SHP77 (cell line): Measurements from ENCODE around the gene MBOAT2.
"Not testable (repeated sequence)": the region's sequence is repeated elsewhere in the genome, so short reads cannot be mapped to it uniquely, and the experiment has no call there.

Experiments
- DNase-seq, 2 experiments: peaks; one replicate each; lab custom pipeline; 2025; lab: John Stamatoyannopoulos, UW

The MBOAT2 gene, protein sequence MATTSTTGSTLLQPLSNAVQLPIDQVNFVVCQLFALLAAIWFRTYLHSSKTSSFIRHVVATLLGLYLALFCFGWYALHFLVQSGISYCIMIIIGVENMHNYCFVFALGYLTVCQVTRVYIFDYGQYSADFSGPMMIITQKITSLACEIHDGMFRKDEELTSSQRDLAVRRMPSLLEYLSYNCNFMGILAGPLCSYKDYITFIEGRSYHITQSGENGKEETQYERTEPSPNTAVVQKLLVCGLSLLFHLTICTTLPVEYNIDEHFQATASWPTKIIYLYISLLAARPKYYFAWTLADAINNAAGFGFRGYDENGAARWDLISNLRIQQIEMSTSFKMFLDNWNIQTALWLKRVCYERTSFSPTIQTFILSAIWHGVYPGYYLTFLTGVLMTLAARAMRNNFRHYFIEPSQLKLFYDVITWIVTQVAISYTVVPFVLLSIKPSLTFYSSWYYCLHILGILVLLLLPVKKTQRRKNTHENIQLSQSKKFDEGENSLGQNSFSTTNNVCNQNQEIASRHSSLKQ

DNA sequence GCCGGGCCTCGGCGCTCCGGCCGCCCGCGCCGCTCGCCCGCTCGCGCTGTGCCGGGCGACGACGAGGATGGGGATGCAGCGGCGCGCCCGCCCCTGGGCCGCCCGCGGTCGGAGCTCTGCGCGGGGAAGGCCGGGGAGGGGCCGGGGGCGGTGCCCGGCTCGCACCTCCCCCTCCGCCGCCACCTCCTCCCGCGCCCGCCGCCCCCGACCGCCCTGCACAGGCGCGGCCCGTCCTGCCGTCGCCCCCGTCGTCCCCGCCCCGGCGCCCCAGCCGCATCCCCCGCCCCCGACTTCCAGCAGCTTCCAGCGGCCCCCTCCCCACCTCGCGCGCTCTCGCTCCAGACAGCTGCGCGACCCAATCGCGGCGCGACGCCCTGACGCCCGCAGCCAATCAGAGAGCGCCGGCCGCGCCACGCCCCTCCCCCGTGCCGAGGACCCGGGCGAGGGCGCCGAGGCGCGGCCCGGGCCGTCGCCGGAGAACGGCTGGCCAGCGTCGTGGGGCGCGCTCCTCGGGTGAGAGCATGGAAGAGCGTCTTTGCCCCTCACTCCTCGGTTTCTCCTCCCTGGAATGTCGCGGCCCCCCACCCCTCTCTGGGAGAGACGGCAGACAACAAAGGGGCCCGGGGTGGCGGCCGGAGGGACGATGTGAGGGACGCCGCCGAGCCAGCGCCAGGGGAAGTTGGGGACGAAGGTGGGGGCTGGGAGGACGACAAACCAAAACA is at the start of gene MBOAT2:
Gene MBOAT2 (minus strand): TSS at position 69 of the 722 bp plus-strand sequence. CDS start 70 bp downstream, outside the sequence.
- peak; percentile 86 to 97 for DNase-seq

DNA sequence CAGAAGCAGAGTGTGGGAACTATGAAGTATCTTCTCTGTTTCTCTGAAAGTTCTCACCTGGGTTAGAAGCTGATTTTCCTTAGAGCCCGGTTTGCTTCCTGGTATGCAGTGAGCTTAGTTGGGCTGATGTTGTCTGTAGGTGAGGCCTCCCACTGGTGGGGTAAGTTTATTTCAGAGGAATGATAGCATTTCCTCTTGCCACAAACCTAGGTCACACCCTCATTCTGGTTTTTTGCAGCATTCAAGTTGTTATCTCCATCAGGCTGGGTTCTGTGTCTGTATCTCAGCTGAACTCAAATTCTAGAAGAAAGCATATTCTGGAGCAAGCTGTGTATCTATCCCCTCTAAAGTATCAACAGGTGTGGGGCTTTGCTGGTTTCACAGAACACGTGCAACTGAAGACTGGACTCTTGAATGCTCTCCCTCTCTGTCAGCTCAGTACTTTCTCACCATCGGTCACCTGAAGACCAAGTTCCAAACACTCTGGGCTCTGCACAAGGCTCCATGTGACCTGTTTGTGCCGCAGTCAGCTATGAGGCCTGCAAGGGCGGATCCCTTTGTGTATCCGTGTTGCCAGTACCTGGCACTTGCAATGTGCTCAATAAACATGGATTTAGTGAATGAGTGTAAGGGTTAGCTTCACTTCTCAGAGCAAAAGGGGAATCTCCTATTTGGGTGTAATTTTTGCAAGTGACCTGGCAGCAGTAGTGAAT is 49.5 kb upstream of the MBOAT2 start:
- no peak for DNase-seq

DNA sequence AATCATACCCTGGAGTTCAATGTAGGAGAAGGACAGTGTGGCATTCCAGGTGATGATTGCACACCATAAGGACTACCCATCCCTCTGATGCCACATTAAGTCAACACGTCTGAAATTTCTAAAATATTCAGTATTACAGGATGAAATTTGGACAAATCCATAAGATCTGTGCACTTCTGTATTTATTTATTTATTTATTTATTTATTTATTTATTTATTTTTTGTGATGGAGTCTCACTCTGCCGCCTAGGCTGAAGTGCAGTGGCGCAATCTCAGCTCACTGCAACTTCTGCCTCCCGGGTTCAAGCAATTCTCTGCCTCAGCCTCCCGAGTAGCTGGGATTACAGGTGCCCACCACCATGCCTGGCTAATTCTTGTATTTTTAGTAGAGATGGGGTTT is 48.0 kb upstream of the MBOAT2 start:
- DNase-seq: not testable (repeated sequence)

DNA sequence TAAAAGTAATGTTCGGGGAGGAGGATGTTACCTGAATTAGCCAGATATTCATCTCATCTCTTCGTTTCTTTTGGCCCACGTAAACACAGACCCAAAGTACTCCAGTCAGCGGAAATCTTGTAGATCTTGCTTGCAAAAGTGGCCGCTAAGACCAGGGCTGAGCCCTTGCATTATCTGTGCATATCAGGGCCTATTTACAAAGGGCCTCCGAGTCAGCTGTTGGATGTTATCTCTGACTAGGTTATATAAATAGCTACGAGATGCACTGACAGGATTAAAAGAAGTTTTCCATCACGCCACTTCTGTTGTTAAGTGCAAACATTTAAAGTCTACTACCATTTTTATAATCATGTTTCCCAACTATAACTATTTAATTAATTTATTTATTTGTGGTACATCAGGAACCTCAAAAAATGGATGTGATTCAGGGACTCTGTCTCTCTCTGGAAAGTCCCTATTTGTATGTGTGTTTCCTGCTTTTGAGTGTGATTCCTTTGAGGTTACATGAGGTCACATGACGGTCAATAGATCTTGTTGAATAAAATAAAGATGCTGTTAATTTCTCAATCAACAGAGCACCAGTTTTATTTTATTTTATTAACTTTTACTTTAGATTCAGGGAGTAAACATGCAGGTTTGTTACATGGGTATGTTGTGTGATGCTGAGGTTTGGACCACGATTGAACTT is 46.8 kb upstream of the MBOAT2 start:
- DNase-seq: no peak

DNA sequence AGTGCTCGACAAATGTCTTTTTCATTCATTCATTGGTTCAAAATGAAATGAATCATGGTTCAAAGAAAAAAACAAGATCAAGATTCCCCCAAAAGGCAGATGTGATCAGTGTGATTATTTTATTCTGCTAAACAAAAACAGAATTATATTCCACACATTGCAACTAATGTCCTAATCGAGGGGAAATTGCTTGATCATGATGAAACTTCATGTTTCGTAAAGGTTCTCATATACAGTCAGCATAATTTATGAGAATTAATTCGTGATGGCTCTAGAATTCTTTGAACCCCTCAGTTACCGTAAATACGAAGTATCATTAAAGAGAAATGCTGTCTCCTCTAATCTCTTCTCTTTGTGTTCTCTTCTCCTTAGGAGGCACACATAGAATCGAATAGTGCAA is 42.1 kb upstream of the MBOAT2 start:
- DNase-seq: no peak

DNA sequence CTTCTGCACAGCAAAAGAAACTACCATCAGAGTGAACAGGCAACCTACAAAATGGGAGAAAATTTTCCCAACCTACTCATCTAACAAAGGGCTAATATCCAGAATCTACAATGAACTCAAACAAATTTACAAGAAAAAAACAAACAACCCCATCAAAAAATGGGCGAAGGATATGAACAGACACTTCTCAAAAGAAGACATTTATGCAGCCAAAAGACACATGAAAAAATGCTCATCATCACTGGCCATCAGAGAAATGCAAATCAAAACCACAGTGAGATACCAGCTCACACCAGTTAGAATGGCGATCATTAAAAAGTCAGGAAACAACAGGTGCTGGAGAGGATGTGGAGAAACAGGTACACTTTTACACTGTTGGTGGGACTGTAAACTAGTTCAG is 40.0 kb upstream of the MBOAT2 start:
- DNase-seq: not testable (repeated sequence)

DNA sequence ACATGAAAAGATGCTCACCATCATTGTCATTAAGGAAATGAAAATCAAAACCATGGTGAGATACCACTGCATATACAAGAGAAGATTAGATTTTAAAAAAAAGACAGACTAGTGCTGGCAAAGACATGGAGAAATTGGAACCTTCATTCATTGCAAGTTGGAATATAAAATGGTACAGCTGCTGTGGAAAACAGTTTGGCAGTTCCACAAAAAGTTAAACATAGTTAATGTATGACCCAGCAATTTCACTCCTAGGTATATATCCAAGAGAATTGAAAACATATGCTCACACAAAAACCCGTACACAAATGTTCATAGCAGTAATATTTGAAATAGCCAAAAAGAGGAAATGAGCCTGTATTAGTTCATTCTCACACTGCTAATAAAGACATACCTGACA is 33.7 kb upstream of the MBOAT2 start:
- DNase-seq: no peak

DNA sequence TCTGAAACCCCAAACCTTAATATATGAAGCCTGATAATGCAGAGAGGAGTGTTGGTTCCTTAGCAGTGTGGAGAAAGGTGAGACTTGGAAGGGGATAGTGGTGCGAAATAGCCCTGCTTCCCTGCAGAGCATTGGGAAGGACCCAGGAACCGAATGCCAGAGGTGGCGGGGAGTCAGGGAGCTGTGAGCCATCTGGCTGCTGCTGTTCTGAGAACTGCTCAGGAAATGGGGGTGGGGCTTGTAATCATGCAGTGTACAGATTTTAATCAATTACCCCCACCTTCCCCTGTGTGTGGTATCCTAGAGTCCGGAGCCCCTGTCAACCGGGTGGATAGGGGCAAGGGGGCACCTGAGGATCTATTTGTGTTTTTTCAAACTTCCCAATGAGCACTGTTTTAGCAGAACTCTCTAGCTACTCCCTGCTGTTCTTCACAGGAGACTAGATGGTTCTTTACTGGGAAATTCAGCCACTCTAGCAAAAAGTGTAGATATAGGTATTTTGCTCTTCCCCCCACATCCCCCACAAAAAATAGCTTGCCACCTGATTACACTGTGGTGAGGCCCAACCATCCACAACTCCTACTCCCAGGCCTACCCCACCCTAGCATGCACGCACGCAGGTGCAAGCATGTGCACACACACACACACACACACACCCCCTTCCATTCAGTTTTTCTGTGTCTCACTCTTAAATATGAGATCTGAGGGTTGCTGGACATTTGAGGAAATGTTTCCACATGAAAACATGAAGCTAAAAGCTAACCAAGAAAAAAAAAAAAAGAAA is 30.1 kb upstream of the MBOAT2 start:
- peak; percentile 50 to 67 for DNase-seq

DNA sequence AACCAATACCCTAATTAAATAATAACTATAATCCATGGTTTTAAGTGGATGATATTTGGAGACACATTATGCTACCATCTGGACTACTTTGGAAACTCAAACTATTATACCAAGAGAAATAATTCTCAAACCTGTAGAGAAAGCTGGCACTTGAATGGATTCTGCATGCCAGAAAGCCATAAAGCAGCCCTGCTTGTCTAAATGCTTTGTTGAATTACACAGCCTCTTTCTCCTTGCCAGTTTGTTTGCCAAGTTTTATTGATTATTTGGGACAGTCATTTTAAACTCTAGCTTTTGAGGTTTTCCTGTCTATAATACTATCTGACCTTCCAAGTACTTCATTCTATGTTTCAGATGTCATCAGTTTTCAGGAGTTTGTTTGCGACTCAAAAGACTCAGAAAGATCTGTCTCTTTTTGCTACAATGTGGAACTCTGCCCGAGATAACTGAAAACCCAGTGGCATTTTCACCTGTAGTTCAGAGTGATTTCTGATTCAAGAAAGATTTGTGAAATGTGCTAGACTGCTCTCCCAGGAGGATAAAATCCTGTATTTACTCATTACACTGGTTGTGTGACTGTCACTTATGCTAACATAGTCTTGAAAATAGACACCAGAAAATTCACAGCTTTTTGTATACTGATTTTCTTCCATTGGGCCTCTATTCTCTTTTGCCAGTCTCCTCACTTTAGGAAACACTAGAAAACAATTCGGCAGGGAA is 29.2 kb upstream of the MBOAT2 start:
- peak; percentile 35 to 42 for DNase-seq

DNA sequence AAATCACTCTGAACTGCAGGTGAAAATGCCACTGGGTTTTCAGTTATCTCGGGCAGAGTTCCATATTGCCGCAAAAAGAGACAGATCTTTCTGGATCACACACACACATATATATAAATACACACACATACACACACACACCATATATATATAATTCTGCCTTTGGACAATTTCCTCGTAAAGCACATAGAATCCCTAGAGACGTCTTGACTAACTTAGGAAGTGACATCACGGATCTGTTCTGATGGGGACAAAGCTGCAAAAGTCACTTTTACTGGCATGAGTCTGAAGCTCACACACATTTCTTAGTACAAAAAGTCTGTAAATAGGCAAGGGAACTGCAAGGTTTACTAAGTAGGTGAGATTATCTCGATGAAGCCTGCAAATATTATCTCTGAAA is 28.6 kb upstream of the MBOAT2 start:
- DNase-seq: no peak

DNA sequence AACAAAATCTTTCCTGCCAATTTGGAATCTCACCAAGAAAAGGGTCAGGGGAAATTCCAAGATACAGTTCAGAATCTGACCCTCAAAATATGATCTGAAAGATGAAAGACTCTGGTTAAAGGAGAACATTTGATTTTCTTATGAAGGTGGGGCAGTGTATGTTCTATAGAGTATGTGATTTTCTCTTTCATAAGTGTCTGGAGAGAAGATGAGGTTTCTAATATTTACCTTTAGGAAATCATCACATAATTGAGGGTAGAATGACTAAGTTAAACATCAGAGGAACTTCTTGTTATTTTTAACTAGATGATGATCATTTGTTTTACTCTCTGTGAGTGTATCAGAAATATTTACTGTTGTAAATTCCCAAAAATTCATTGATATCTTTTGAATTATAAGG is 27.8 kb upstream of the MBOAT2 start:
- DNase-seq: no peak

DNA sequence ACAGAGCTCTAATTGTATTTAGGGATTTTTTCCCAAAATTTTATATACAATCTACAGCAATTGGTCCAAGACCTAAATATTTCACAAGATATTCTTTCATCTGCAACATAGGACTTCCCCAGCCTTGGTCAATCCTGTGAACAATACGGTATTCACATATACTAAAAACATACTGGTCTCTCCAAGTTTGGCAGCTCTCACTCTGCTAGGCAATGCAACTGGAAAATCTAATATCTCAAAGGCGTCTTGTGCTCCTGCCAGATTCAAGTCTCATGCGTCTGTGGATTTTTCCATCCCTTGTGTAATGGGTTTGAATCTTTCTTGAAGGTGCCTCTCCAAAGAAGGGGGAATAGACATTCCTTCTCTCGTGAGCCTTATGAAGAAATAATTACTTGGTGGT is 27.4 kb upstream of the MBOAT2 start:
- no peak for DNase-seq

DNA sequence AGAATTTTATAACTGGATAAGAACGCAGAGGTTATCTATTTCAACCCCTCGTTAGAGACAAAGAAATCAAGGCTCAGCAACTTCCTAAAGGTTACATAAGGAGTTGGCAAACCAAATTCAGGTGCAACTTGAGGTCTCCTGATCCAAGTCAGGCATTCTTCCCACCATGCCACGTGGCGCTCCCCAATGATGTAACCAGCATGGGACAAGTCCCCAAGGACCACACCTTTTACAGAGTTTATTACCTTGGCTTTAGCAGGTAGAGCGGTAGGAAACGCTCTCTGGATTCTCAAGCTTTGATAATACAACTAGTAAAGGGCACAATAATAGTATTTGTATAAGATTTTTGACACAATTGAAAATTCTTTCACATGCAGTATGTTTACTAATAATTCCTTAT is 26.7 kb upstream of the MBOAT2 start:
- no peak for DNase-seq

DNA sequence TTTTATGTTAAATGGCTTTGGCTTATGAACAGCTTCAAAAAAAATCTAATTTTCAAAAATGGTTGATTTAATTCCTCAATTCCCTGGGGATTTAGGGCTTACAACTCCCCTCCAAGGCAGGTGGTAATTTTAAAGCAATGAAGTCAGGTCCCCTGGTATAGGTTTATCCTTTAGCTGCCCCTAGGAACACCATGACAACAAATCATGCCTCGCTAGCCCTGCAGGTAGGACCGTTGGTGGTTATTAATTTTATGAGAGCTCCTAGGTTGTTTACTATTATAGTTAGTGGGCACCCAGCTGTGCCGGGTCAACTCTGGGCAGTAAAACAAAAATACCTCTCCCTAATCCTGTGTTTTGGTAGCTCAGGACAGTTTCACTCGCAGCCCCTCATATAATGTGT is 26.2 kb upstream of the MBOAT2 start:
- no peak for DNase-seq

DNA sequence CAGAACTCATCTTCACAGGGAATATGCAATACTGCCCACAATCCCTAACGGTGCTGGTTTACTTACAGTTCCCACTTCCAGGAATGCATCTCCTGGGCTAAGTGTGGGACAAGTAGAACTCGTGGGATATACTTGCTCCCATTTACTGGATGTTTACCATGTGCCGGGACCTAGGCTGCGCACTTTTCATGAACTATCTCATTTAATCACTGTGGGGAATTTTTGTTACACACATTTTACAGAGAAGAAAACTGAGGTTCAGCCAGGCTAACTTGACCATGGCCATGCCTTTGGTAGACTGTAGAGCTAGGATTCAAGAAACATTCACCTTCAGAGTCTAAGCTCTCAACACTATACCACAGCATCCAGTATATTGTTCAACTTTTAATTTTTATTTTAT is 24.4 kb upstream of the MBOAT2 start:
- no peak for DNase-seq

DNA sequence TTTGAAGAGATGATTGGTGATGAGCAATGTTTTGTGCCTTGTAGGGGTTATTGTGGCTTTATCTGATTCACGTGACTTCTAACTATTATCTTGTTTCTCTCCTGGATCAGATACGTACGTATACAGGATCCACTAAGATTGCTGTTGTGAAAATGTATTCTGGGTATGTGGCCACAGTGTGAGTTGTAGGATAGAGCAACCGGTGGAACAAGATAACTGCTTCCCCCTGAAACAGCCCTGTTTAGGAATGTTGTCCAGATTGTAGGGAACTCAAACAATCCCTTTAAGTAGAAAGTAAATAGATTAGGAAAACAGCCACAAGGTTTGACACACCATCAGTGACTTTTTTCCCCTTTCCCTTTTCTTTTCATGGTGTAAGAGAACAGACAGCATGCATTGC is 22.3 kb upstream of the MBOAT2 start:
- no peak for DNase-seq

DNA sequence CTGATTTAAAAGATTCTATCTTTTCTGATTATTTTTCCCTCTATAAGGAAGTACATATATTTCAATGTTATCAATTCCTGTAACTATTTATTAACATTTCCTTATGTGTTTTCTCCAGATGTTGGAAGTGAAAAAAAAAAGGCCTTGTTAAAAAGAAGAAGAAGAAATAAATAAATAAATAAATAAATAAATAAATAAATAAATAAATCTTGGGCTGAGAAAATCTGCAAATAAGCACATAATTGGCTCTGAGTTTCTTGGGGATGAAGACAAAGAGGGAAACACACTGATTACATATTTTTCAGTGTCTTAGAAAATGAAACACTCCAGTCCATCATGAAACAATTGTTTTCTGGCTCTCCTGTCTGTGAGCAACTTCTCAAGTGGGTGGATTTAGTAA is 21.1 kb upstream of the MBOAT2 start:
- no peak for DNase-seq

DNA sequence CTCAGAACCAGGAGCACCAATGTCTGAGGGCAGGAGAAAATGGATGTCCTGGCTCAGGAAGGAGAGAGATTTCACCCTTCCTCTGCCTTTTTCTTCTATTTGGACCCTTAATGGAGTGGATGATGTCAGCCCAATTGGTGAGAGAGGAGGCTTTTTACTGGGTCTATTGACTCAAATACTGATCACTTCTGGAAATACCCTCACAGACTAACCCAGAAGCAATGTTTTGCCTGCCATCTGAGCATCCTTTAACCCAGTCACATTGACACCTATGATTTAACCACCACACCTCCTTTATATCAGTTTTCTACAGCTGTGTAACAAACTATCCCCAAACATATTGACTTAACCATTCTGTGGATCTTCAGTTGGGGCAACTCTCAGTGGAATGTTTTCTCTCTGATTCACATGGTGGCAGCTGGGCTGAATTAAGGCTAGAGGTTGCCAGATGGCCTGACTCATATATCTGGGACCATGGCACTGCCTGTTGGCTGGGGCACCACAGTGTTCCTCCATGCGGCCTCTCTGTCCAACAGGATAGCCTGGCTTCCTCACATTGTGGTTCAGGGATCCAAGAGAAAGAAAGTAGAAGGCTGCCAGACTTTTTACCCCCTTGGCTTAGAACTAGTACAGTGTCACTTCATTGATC is 18.2 kb upstream of the MBOAT2 start:
- no peak for DNase-seq

DNA sequence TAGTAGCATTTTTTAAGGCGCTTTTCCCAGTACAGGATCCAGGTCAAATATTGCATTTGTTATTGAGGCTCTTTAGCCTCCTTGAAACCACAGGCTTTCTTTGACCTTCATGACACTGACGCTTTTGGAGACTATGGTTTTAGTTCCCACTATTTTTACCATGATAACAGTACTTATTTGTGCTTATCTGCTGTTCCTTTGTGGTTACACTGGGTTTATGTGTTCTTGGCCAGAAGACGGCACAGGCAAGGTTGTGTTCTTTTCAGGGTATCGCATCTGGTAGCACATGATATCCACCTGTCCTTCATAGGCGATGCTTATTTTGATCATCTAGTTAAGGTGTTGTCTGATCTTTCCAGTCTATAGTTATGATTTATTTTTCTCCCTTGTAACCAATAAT is 16.8 kb upstream of the MBOAT2 start:
- DNase-seq: no peak

DNA sequence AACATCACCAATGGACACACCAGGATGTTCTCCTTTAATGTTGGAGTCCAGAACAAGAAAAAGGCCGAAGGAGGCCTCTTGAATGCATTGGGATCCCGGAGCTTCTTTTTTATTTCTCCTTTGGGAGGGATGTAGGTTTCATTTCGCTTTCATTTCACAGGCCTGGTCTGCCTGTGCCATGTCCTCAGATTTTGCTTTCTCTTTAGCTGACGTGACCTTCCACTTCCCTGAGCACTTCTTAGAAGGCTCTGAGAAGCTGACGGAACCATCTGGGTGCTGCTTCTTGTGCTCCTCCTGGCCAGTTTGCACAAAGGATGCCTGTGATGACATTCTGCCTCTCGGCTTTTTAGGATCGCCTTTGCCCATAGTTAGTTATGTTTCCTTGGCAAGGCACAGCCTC is 15.1 kb upstream of the MBOAT2 start:
- DNase-seq: no peak
